Gastroesophageal sphincter (tissue), 3 donors: ENCODE data around the gene DQX1.

Experiments
- POLR2A ChIP-seq, 2 donors: fragments of 450-650 bp; IDR thresholded peaks; one replicate each; pipeline ENCODE4 v1.6.1; 2017; ENCODE audit warnings: antibody characterized with exemption in 2 of 2, mild to moderate bottlenecking in 2 of 2, moderate library complexity in 1 of 2
- POLR2AphosphoS5 ChIP-seq: sonication (generic); formaldehyde crosslinking; IDR thresholded peaks from one replicate; pipeline ENCODE4 v1.6.1; 2017; ENCODE audit warnings: antibody characterized with exemption
- TF ChIP-seq, protein P1 (sequence below), 4 experiments: fragments of 200-600 bp in 2 of 4; fragments of 450-650 bp in 2 of 4; sonication (generic) in 1 of 4; IDR thresholded peaks; one replicate each; pipeline ENCODE4 v1.5.1; 2017 to 2019; ENCODE audit warnings: antibody characterized with exemption in 4 of 4, mild to moderate bottlenecking in 2 of 4, moderate library complexity in 2 of 4

GRCh38 chr2:74507145-74507925 is 18.7 kb downstream of the DQX1 start, which contains the start of gene PCGF1:
- TF ChIP-seq, protein P1, sequence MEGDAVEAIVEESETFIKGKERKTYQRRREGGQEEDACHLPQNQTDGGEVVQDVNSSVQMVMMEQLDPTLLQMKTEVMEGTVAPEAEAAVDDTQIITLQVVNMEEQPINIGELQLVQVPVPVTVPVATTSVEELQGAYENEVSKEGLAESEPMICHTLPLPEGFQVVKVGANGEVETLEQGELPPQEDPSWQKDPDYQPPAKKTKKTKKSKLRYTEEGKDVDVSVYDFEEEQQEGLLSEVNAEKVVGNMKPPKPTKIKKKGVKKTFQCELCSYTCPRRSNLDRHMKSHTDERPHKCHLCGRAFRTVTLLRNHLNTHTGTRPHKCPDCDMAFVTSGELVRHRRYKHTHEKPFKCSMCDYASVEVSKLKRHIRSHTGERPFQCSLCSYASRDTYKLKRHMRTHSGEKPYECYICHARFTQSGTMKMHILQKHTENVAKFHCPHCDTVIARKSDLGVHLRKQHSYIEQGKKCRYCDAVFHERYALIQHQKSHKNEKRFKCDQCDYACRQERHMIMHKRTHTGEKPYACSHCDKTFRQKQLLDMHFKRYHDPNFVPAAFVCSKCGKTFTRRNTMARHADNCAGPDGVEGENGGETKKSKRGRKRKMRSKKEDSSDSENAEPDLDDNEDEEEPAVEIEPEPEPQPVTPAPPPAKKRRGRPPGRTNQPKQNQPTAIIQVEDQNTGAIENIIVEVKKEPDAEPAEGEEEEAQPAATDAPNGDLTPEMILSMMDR (IDR thresholded peaks at IDR 0.05) = peak in 2 of 4 experiments; percentile 3 to 40
- peak; percentile 35 to 51 for TF ChIP-seq POLR2A (IDR thresholded peaks at IDR 0.05)
- peak; percentile 76 for TF ChIP-seq POLR2AphosphoS5
